ENCODE results near the gene CERS6.

CERS6 gene

GRCh38 chr2:168710754-168711467, 254.8 kb downstream of the CERS6 start:
- TF ChIP-seq ZFX (IDR thresholded peaks at IDR 0.05) (no peak), CTCF (conservative IDR thresholded peaks at IDR 0.05) (no peak)
- no peak overlapping the region for H3K27ac ChIP-seq

- H3K27ac ChIP-seq = no peak overlapping the region
- TF ChIP-seq CTCF (conservative IDR thresholded peaks at IDR 0.05) = no peak
- TF ChIP-seq ZFX (IDR thresholded peaks at IDR 0.05) = no peak
Measured at GRCh38 chr2:168712053-168712452, 256.0 kb downstream of the CERS6 start.

GRCh38 chr2:168713325-168713724, 257.3 kb downstream of the CERS6 start:
- no peak for TF ChIP-seq ZFX (IDR thresholded peaks at IDR 0.05)
- no peak for TF ChIP-seq CTCF (conservative IDR thresholded peaks at IDR 0.05)
- H3K27ac ChIP-seq = no peak overlapping the region

- no peak overlapping the region for H3K27ac ChIP-seq
Measured at GRCh38 chr2:168715849-168716248, 259.8 kb downstream of the CERS6 start.

GRCh38 chr2:168716839-168717238, 260.8 kb downstream of the CERS6 start:
- H3K27ac ChIP-seq = no peak overlapping the region
- TF ChIP-seq ZFX (IDR thresholded peaks at IDR 0.05) = no peak

More at GRCh38 chr2:168715849-168716248, 259.8 kb downstream of the CERS6 start:
- TF ChIP-seq ZFX (IDR thresholded peaks at IDR 0.05) = no peak

GRCh38 chr2:168717790-168718502, 261.9 kb downstream of the CERS6 start:
- TF ChIP-seq ZFX (IDR thresholded peaks at IDR 0.05) (no peak), CTCF (conservative IDR thresholded peaks at IDR 0.05) (no peak)
- no peak overlapping the region for H3K27ac ChIP-seq

- no peak overlapping the region for H3K27ac ChIP-seq
- TF ChIP-seq ZFX (IDR thresholded peaks at IDR 0.05) (no peak), CTCF (conservative IDR thresholded peaks at IDR 0.05) (no peak)
Measured at GRCh38 chr2:168718622-168719021, 262.6 kb downstream of the CERS6 start.

- TF ChIP-seq ZFX (IDR thresholded peaks at IDR 0.05) (no peak), CTCF (conservative IDR thresholded peaks at IDR 0.05) (no peak)
- H3K27ac ChIP-seq = no peak overlapping the region
Measured at GRCh38 chr2:168719446-168719845, 263.4 kb downstream of the CERS6 start.
